HG03139 (cell line): ENCODE measurements around the gene PSTPIP1.

Experiments
- ATAC-seq: cut with Tn5 transposase; IDR thresholded peaks from one replicate; pipeline ENCODE4 v1.9.1; 2021; ENCODE audit not compliant: unreplicated experiment

The PSTPIP1 gene

GRCh38 chr15:77029166-77030047 lies 34.5 kb downstream of the PSTPIP1 start:
- ATAC-seq = no peak

GRCh38 chr15:77030048-77030927 lies 35.4 kb downstream of the PSTPIP1 start:
- no peak for ATAC-seq

- ATAC-seq = no peak
Measured at GRCh38 chr15:77030928-77031375, 36.0 kb downstream of the PSTPIP1 start.

- no peak for ATAC-seq
Measured at GRCh38 chr15:77031376-77032050, 36.6 kb downstream of the PSTPIP1 start.

GRCh38 chr15:77032052-77032646 lies 37.2 kb downstream of the PSTPIP1 start:
- ATAC-seq = no peak

GRCh38 chr15:77032647-77033416 lies 37.9 kb downstream of the PSTPIP1 start:
- ATAC-seq = no peak

- no peak for ATAC-seq
Measured at GRCh38 chr15:77033417-77033728, 38.4 kb downstream of the PSTPIP1 start.

GRCh38 chr15:77033729-77034671 lies 39.1 kb downstream of the PSTPIP1 start:
- no peak for ATAC-seq

- no peak for ATAC-seq
Measured at GRCh38 chr15:77034695-77035489, 40.0 kb downstream of the PSTPIP1 start.

- ATAC-seq = no peak
Measured at GRCh38 chr15:77035584-77035983, 40.7 kb downstream of the PSTPIP1 start.

- ATAC-seq = no peak
Measured at GRCh38 chr15:77035999-77036471, 41.1 kb downstream of the PSTPIP1 start.

- ATAC-seq = no peak
Measured at GRCh38 chr15:77036537-77037387, 41.8 kb downstream of the PSTPIP1 start.

GRCh38 chr15:77037388-77038209 lies 42.7 kb downstream of the PSTPIP1 start:
- ATAC-seq = no peak

- no peak for ATAC-seq
Measured at GRCh38 chr15:77038312-77039216, 43.6 kb downstream of the PSTPIP1 start.

- ATAC-seq = no peak
Measured at GRCh38 chr15:77039217-77039533, 44.2 kb downstream of the PSTPIP1 start.

- no peak for ATAC-seq
Measured at GRCh38 chr15:77039848-77040247, 44.9 kb downstream of the PSTPIP1 start.
